Effector CD8-positive, alpha-beta T cell (primary cell): Measurements from ENCODE around the gene CYB5D1.
A peak's percentile ranks its signal among the peaks of the same experiment; 100 is the strongest.

Source experiments
- DNase-seq: peaks from one replicate; lab custom pipeline; 2025; lab: John Stamatoyannopoulos, UW

CYB5D1 gene

DNA sequence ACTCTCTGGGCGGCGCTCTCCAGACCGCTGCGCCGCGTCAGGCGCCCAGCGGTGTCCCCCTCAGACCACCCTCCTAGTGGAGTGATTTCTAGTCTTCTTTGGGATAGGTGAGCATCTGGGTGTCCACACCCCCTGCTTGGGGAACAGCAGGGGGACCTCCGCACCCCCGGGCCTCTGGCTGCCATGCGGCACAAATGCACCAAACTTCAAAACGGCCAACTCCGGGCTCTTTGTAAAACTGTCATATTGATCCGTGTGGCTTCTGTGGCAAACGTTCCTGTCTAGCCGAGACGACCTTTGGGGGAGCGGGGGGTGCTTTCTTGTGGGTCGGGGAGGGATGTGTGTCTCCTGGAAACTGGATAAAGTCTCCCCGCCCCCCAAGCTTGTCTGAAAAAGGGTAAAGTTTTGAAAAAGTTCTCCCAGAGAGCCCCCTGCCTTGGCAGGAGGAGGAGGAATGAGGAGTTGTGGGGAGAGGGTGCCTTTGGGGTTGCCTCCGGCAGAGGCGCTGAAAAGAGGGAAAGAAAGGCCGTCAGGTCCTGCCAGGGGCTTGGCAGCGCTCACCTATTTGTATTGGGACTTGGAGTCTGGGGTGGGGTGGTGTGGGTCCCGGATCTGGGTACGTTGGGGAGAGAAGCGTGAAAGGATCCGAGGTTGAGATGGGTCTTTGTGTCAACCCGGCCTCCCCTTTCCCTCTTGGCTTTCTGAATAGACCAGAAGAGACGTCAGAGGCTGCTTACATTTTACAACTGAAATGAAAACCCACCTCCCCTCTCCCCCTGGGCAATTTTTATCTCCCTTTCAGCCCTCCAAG lies 28.6 kb downstream of the CYB5D1 start:
- DNase-seq: peak; percentile 65

GRCh38 chr17:7887038-7887481 lies 29.3 kb downstream of the CYB5D1 start:
- no peak for DNase-seq

DNA sequence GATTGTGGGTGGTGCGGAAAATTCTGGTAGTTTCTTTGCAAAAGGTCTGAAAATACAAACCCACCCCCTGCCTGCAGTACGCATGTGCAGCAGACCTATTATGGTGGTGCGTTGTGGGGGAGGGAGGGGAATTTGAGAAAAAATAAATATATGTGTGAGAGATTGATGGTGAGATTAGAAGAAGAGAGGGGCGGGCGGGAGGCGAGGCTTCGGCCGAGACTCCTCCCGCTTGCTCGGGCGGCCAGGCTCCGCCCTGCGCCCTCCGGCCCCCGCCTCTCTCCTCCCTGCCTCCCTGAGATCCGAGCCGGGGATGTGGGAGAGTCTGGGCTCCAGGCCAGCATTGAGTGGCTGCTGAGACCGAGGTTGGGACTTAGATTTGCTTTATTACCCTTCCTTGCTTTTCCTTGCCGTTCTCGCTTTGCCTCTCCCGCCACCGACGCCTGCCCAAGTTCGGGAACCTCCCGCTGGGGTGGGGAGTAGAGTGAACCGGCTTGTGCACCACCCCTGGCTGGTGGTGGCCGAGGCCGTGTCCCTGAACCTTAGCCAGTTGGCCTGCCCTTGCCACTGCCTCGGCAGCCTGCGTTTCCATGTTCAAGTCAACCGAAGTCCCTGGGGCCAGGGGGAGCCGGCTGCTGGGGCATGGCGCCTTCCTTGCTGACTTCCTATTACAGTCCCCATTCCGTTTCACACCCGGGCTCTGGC lies 29.8 kb downstream of the CYB5D1 start:
- DNase-seq: peak; percentile 80

- no peak for DNase-seq
Observed at GRCh38 chr17:7888184-7888920, 30.5 kb downstream of the CYB5D1 start, which contains the start of gene CHD3. Gene CHD3 (plus strand): TSS chr17:7888789. CDS start chr17:7889001, 212 bp downstream.

DNA sequence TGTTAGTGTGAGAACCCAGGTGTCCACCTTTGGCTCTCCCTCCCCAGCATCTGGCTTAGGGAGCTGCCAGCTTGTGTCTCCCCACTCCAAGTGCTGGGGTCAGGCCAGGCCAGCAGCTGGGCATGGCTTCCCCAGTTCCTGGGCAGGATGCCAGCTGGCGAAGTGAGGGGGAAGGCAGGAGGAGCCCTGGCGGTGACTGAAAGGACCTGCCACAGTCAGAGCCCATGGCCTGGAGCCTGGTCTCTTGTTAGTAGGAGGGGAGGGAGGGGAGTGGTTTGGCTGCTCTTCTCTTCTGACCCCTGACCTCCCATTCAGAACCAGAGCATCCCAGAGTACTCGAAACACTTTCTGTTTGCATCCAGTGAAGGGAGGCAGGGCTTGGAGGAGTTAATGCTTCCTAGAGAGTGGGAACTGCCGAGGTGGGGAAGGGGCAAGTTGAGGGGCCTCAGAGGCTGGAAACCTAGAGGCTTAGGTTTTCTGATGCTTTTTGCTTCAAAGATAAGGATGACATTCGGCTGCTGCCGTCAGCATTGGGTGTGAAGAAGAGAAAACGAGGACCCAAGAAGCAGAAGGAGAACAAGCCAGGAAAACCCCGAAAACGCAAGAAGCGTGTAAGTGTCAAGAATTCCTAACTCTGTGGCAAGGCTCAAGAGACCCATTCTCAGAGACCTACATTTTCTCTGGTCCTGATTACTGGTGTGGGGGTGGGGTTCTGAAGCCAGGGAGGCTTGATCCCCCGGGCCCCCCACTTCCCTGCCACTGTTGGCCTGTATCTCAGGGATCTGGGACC lies 31.6 kb downstream of the CYB5D1 start:
- peak; percentile 21 for DNase-seq

DNA sequence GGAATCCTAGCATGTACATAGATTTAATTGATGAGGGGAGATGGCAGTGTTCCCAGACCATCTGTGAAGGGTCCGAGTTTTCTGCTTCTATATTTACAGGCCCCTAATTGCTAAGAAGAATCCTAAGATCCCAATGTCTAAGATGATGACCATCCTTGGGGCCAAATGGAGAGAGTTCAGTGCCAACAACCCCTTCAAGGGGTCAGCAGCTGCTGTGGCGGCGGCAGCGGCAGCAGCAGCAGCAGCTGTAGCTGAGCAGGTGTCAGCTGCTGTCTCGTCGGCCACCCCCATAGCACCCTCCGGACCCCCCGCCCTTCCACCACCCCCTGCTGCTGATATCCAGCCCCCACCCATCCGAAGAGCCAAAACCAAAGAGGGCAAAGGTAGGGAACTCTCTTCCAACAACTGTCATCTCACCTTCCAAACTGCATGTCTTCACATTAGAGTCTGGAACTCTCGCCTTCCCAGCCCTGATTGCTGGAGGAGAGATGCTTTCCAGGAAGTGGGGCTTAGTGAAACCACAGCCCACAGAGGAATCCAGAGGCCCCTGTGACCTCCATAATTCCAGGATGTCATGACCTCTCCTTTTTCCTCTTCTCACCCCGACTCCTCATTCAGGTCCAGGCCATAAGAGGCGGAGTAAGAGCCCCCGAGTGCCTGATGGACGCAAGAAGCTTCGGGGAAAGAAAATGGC lies 35.5 kb downstream of the CYB5D1 start:
- DNase-seq: no peak

GRCh38 chr17:7894226-7894625 lies 36.4 kb downstream of the CYB5D1 start:
- DNase-seq: no peak

DNA sequence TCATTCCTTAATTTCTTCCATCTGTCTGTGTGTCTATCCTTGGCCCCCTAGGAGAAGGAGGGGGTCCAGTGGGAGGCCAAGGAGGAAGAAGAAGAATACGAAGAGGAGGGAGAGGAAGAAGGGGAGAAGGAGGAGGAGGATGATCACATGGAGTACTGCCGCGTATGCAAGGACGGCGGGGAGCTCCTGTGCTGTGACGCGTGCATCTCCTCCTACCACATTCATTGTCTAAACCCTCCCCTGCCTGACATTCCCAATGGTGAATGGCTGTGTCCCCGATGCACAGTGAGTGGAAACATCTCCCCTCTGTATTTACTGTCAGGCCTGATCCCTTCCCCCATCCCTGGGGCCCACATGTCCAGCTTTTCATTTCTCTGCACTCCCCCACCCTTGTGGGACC lies 37.1 kb downstream of the CYB5D1 start:
- DNase-seq: no peak

GRCh38 chr17:7897090-7897489 lies 39.3 kb downstream of the CYB5D1 start:
- DNase-seq: no peak

GRCh38 chr17:7897773-7898172 lies 40.0 kb downstream of the CYB5D1 start:
- no peak for DNase-seq

GRCh38 chr17:7903154-7904103 lies 45.6 kb downstream of the CYB5D1 start:
- DNase-seq: no peak

GRCh38 chr17:7909089-7909488 lies 51.3 kb downstream of the CYB5D1 start:
- DNase-seq: no peak

DNA sequence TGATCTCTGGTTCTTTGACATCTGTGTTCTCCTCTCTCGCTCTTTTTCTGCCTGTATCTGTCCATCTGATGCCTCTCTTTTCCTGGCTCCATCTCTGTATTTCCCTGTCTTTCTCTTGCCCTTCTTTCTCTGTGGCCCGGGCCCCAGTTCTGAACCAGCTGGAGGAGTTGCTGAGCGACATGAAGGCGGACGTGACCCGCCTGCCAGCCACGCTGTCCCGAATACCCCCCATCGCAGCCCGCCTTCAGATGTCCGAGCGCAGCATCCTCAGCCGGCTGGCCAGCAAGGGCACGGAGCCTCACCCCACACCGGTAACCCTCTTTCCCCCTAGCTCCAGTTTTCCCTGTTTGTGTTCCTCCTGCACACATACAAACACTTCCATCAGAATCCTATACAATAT lies 52.5 kb downstream of the CYB5D1 start:
- no peak for DNase-seq

GRCh38 chr17:7910711-7911110 lies 52.9 kb downstream of the CYB5D1 start:
- DNase-seq: no peak

- DNase-seq: no peak
Observed at GRCh38 chr17:7911116-7911515, 53.3 kb downstream of the CYB5D1 start.
